Muscle of leg (tissue), 11 donors: ENCODE measurements around the gene CST9. TPM values are rescaled to one million over a fixed set of nuclear protein-coding genes. Genes with fewer than 3 reads are reported as not detected.
"Not testable (repeated sequence)": the region's sequence is repeated elsewhere in the genome, so short reads cannot be mapped to it uniquely, and the experiment has no call there.

Experiments
- DNase-seq: peaks from one replicate; pipeline ENCODE4 v3.0.0; 2013
- H3K27ac ChIP-seq: one replicate; pipeline ENCODE4 v1.5.1; 2013; ENCODE audit warnings: mild to moderate bottlenecking, low read length, control low read depth
- H3K27me3 ChIP-seq: one replicate; pipeline ENCODE4 v1.6.1; 2013; ENCODE audit warnings: low read length; ENCODE audit not compliant: control insufficient read depth, insufficient read depth
- H3K36me3 ChIP-seq: one replicate; pipeline ENCODE4 v1.6.1; 2013; ENCODE audit warnings: low read length; ENCODE audit not compliant: control insufficient read depth, insufficient read depth
- H3K4me1 ChIP-seq: one replicate; pipeline ENCODE4 v1.6.1; 2013; ENCODE audit warnings: low read length; ENCODE audit not compliant: control insufficient read depth, insufficient read depth
- H3K4me3 ChIP-seq: one replicate; pipeline ENCODE4 v1.5.1; 2013; ENCODE audit warnings: low read length, control low read depth
- H3K9me3 ChIP-seq: replicated peaks from 2 replicates; pipeline ENCODE4 v1.6.1; 2013; ENCODE audit warnings: low read depth, low read length; ENCODE audit not compliant: control insufficient read depth
- WGBS: methylation state at CpG from one replicate; pipeline ENCODE4 v1.1.5; 2013; ENCODE audit warnings: missing lambda C conversion rate; ENCODE audit not compliant: insufficient coverage; 5-methylcytosine and 5-hydroxymethylcytosine counted together
- polyA plus RNA-seq, 8 donors: library from polyadenylated mRNA; unstranded; fragments of 120-200 nt; gene quantifications; one replicate each; pipeline versions ENCODE4 v1.2.1 to v1.2.3, GENCODE V29; 2013; ENCODE audit warnings: inconsistent platforms in 1 of 8, low replicate concordance in 1 of 8; ENCODE audit not compliant: insufficient read length in 8 of 8, insufficient read depth in 1 of 8
- total RNA-seq: library from RNA; stranded (reverse); fragments of 120-200 nt; gene quantifications from one replicate; pipeline ENCODE4 v1.2.4, GENCODE V29; 2013

Gene CST9
- total and polyA plus RNA-seq, 9 donors = not detected

- DNase-seq = no peak
- no peaks in the 10 kb centered on the region for H3K4me1 ChIP-seq
- no peaks in the 10 kb centered on the region for H3K27me3 ChIP-seq
- no peak overlapping the region for H3K4me3 ChIP-seq
- no peaks in the 10 kb centered on the region for H3K9me3 ChIP-seq
- no peaks in the 10 kb centered on the region for H3K36me3 ChIP-seq
- no peak overlapping the region for H3K27ac ChIP-seq
- WGBS = 58% methylated on average over 2 of the region's 10 CpGs
These were observed 17.0 kb downstream of the CST9 start for GRCh38 chr20:23588434-23589403.

GRCh38 chr20:23587631-23588030, 18.1 kb downstream of the CST9 start:
- DNase-seq = no peak
- Histone ChIP-seq H3K27me3 (no peaks in the 10 kb centered on the region), H3K36me3 (no peaks in the 10 kb centered on the region), H3K27ac (no peak overlapping the region), H3K4me3 (no peak overlapping the region), H3K9me3 (no peaks in the 10 kb centered on the region), H3K4me1 (no peaks in the 10 kb centered on the region)
- 74% methylated on average over 6 of the region's 7 CpGs for WGBS

- Histone ChIP-seq H3K4me3 (no peak overlapping the region), H3K27ac (no peak overlapping the region), H3K36me3 (no peaks in the 10 kb centered on the region), H3K9me3 (no peaks in the 10 kb centered on the region), H3K27me3 (no peaks in the 10 kb centered on the region), H3K4me1 (no peaks in the 10 kb centered on the region)
- DNase-seq = no peak
- WGBS = 75% methylated on average over 9 of the region's 13 CpGs
These were observed 18.8 kb downstream of the CST9 start for GRCh38 chr20:23586735-23587525.

GRCh38 chr20:23585808-23586734, 19.6 kb downstream of the CST9 start:
- Histone ChIP-seq H3K4me3 (no peak overlapping the region), H3K36me3 (no peaks in the 10 kb centered on the region), H3K4me1 (no peaks in the 10 kb centered on the region), H3K27ac (no peak overlapping the region), H3K9me3 (no peaks in the 10 kb centered on the region), H3K27me3 (no peaks in the 10 kb centered on the region)
- WGBS = 73% methylated on average over 4 of the region's 5 CpGs
- DNase-seq = no peak

GRCh38 chr20:23585449-23585807, 20.3 kb downstream of the CST9 start:
- no peak overlapping the region for H3K4me3 ChIP-seq
- WGBS = 63% methylated on average over 5 of the region's 5 CpGs
- no peaks in the 10 kb centered on the region for H3K9me3 ChIP-seq
- H3K27ac ChIP-seq = no peak overlapping the region
- no peaks in the 10 kb centered on the region for H3K4me1 ChIP-seq
- DNase-seq = no peak
- no peaks in the 10 kb centered on the region for H3K36me3 ChIP-seq
- no peaks in the 10 kb centered on the region for H3K27me3 ChIP-seq

GRCh38 chr20:23584434-23585199, 21.1 kb downstream of the CST9 start:
- no peaks in the 10 kb centered on the region for H3K36me3 ChIP-seq
- H3K4me3 ChIP-seq = no peak overlapping the region
- WGBS = 65% methylated on average over 2 of the region's 5 CpGs
- no peak for DNase-seq
- H3K4me1 ChIP-seq = no peaks in the 10 kb centered on the region
- no peaks in the 10 kb centered on the region for H3K9me3 ChIP-seq
- no peaks in the 10 kb centered on the region for H3K27me3 ChIP-seq
- no peak overlapping the region for H3K27ac ChIP-seq

GRCh38 chr20:23583526-23583925, 22.2 kb downstream of the CST9 start:
- no peaks in the 10 kb centered on the region for H3K9me3 ChIP-seq
- no peak overlapping the region for H3K27ac ChIP-seq
- H3K4me1 ChIP-seq = no peaks in the 10 kb centered on the region
- H3K4me3 ChIP-seq = no peak overlapping the region
- DNase-seq = no peak
- H3K36me3 ChIP-seq = no peaks in the 10 kb centered on the region
- H3K27me3 ChIP-seq = no peaks in the 10 kb centered on the region

- DNase-seq = no peak
- no peaks in the 10 kb centered on the region for H3K36me3 ChIP-seq
- H3K27me3 ChIP-seq = no peaks in the 10 kb centered on the region
- H3K9me3 ChIP-seq = no peaks in the 10 kb centered on the region
- H3K4me1 ChIP-seq = no peaks in the 10 kb centered on the region
- 43% methylated on average over 1 of the region's 1 CpG for WGBS
- no peak overlapping the region for H3K27ac ChIP-seq
- H3K4me3 ChIP-seq = no peak overlapping the region
These were observed 23.4 kb downstream of the CST9 start for GRCh38 chr20:23582293-23582692.

- not testable (repeated sequence) for H3K4me1 ChIP-seq, DNase-seq
- 80% methylated on average over 1 of the region's 9 CpGs for WGBS
These were observed 23.9 kb downstream of the CST9 start for GRCh38 chr20:23581833-23582232.

More at GRCh38 chr20:23581833-23582232, 23.9 kb downstream of the CST9 start:
- not testable (repeated sequence) for H3K9me3 ChIP-seq, H3K27ac ChIP-seq, H3K36me3 ChIP-seq, H3K4me3 ChIP-seq, H3K27me3 ChIP-seq
